Liver (tissue), 3 donors: ENCODE data around the gene IQSEC1.

ENCODE experiments used
- FOXA1 ChIP-seq: IDR thresholded peaks from 2 replicates; pipeline ENCODE4 v1.6.1; 2016; ENCODE audit warnings: antibody characterized with exemption
- GABPA ChIP-seq, 2 donors: IDR thresholded peaks in 1 of 2; conservative IDR thresholded peaks in 1 of 2; 2 replicates each; pipeline ENCODE4 v1.6.1; 2016; ENCODE audit warnings: antibody characterized with exemption in 2 of 2, mild to moderate bottlenecking in 1 of 2, moderate library complexity in 1 of 2
- JUND ChIP-seq, 2 donors: IDR thresholded peaks; 2 replicates each; pipeline ENCODE4 v1.6.1; 2016; ENCODE audit warnings: antibody characterized with exemption in 2 of 2
- RAD21 ChIP-seq, 2 donors: IDR thresholded peaks; 2 replicates each; pipeline ENCODE4 v1.6.1; 2016; ENCODE audit warnings: antibody characterized with exemption in 2 of 2, mild to moderate bottlenecking in 2 of 2
- TAF1 ChIP-seq: conservative IDR thresholded peaks from 2 replicates; pipeline ENCODE4 v1.6.1; 2016; ENCODE audit warnings: antibody characterized with exemption, mild to moderate bottlenecking
- YY1 ChIP-seq: IDR thresholded peaks from 2 replicates; pipeline ENCODE4 v1.6.1; 2016; ENCODE audit warnings: antibody characterized with exemption, mild to moderate bottlenecking
- TF ChIP-seq, protein P1 (sequence below): IDR thresholded peaks from 2 replicates; pipeline ENCODE4 v1.6.1; 2016; ENCODE audit warnings: antibody characterized with exemption, mild to moderate bottlenecking
- TF ChIP-seq, protein P2 (sequence below): fragments of 150-350 bp; IDR thresholded peaks from 2 replicates; pipeline ENCODE4 v1.5.1; 2017; ENCODE audit warnings: improper control_type of control experiment, low read depth, low read length; ENCODE audit not compliant: missing input control
- TF ChIP-seq, protein P3 (sequence below): IDR thresholded peaks from 2 replicates; pipeline ENCODE4 v1.6.1; 2016; ENCODE audit warnings: antibody characterized with exemption
- TF ChIP-seq, protein P4 (sequence below): IDR thresholded peaks from 2 replicates; pipeline ENCODE4 v1.6.1; 2016; ENCODE audit warnings: antibody characterized with exemption
- donor health status: healthy.
- donor health status: healthy.

DNA sequence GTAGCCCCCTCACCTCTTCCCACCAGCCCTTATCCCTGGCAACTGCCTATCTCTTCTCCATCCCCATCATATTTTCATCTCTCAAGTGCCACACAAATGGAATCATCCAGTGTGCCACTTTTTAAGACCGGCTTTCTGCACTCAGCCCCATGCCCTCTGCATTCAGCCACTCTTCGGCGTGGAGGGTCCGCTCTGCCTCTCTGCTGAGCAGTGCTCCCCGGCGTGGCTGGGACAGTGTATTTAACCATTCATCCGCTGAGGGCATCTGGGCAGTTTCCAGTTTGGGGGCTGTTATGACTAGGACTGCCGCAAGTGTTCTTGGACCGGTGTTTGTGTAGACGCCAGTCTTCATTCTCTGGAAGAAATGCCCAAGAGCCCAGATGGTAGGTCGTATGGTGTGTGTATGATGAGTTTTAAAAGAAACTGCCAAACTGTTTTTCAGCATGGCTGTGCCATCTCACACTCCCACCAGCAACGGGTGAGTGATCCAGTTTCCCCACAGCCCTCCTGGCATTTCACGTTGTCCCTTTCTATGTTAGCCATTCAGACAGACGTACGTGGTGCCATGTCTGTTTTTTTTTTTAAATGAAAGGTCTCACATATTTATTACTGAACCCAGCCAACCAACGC, 20.9 kb downstream of the IQSEC1 start:
- TF ChIP-seq, protein P1, sequence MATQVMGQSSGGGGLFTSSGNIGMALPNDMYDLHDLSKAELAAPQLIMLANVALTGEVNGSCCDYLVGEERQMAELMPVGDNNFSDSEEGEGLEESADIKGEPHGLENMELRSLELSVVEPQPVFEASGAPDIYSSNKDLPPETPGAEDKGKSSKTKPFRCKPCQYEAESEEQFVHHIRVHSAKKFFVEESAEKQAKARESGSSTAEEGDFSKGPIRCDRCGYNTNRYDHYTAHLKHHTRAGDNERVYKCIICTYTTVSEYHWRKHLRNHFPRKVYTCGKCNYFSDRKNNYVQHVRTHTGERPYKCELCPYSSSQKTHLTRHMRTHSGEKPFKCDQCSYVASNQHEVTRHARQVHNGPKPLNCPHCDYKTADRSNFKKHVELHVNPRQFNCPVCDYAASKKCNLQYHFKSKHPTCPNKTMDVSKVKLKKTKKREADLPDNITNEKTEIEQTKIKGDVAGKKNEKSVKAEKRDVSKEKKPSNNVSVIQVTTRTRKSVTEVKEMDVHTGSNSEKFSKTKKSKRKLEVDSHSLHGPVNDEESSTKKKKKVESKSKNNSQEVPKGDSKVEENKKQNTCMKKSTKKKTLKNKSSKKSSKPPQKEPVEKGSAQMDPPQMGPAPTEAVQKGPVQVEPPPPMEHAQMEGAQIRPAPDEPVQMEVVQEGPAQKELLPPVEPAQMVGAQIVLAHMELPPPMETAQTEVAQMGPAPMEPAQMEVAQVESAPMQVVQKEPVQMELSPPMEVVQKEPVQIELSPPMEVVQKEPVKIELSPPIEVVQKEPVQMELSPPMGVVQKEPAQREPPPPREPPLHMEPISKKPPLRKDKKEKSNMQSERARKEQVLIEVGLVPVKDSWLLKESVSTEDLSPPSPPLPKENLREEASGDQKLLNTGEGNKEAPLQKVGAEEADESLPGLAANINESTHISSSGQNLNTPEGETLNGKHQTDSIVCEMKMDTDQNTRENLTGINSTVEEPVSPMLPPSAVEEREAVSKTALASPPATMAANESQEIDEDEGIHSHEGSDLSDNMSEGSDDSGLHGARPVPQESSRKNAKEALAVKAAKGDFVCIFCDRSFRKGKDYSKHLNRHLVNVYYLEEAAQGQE, result no peak
- TF ChIP-seq, protein P2, sequence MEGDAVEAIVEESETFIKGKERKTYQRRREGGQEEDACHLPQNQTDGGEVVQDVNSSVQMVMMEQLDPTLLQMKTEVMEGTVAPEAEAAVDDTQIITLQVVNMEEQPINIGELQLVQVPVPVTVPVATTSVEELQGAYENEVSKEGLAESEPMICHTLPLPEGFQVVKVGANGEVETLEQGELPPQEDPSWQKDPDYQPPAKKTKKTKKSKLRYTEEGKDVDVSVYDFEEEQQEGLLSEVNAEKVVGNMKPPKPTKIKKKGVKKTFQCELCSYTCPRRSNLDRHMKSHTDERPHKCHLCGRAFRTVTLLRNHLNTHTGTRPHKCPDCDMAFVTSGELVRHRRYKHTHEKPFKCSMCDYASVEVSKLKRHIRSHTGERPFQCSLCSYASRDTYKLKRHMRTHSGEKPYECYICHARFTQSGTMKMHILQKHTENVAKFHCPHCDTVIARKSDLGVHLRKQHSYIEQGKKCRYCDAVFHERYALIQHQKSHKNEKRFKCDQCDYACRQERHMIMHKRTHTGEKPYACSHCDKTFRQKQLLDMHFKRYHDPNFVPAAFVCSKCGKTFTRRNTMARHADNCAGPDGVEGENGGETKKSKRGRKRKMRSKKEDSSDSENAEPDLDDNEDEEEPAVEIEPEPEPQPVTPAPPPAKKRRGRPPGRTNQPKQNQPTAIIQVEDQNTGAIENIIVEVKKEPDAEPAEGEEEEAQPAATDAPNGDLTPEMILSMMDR, result no peak
- TF ChIP-seq RAD21 (IDR thresholded peaks at IDR 0.05) (no peak), JUND (IDR thresholded peaks at IDR 0.05) (no peak), GABPA (IDR thresholded peaks at IDR 0.05 in 1 of 2, conservative IDR thresholded peaks at IDR 0.05 in 1 of 2) (no peak), TAF1 (no peak), FOXA1 (no peak), YY1 (no peak)
- TF ChIP-seq, protein P3, sequence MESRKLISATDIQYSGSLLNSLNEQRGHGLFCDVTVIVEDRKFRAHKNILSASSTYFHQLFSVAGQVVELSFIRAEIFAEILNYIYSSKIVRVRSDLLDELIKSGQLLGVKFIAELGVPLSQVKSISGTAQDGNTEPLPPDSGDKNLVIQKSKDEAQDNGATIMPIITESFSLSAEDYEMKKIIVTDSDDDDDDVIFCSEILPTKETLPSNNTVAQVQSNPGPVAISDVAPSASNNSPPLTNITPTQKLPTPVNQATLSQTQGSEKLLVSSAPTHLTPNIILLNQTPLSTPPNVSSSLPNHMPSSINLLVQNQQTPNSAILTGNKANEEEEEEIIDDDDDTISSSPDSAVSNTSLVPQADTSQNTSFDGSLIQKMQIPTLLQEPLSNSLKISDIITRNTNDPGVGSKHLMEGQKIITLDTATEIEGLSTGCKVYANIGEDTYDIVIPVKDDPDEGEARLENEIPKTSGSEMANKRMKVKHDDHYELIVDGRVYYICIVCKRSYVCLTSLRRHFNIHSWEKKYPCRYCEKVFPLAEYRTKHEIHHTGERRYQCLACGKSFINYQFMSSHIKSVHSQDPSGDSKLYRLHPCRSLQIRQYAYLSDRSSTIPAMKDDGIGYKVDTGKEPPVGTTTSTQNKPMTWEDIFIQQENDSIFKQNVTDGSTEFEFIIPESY, result no peak
- TF ChIP-seq, protein P4, sequence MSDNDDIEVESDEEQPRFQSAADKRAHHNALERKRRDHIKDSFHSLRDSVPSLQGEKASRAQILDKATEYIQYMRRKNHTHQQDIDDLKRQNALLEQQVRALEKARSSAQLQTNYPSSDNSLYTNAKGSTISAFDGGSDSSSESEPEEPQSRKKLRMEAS, result no peak
